Ishikawa (cell line): ENCODE results near the gene COL25A1.

ENCODE experiments used
- CEBPB ChIP-seq: IDR thresholded peaks from 2 replicates; pipeline ENCODE4 v1.6.1; 2012
- FOXM1 ChIP-seq: IDR thresholded peaks from 2 replicates; pipeline ENCODE4 v1.6.1; 2012; ENCODE audit warnings: low read depth, borderline replicate concordance
- RAD21 ChIP-seq: IDR thresholded peaks from 2 replicates; pipeline ENCODE4 v1.6.1; 2012; ENCODE audit warnings: low read depth

DNA sequence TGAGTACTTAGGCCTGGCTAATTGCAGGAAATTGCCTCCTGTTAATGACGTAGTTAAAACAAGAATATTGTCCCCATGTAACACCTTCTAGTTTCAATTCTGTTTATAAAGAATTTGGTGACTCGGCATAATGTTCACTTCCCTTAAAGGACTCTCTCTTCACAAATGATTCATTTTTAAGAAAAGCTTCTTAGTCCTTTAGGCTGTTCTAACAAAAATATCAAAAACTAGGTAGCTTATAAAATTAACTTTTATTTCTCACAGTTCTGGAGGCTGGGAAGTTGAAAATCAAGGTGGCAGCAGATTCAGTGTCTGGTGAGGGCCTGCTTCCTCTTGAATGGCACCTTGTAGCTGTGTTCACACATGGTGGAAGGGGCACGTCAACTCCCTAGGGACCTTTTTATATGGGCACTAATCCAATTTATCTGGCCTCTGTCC is 23.8 kb downstream of the COL25A1 start:
- TF ChIP-seq RAD21 (no peak), FOXM1 (no peak), CEBPB (no peak)
